Dermis microvascular lymphatic vessel endothelial cell (primary cell): ENCODE measurements around the gene DAB1. TPM values are rescaled to one million over a fixed set of nuclear protein-coding genes. Genes with fewer than 3 reads are reported as not detected.
"Not testable (repeated sequence)": the region's sequence is repeated elsewhere in the genome, so short reads cannot be mapped to it uniquely, and the experiment has no call there.

Source experiments
- DNase-seq, 2 donors: peaks; one replicate each; pipeline versions ENCODE4 v3.0.0 to v3.0.0-alpha.2; 2010; ENCODE audit warnings: low read depth in 2 of 2
- total RNA-seq: library from RNA; depleted of rRNA; stranded (reverse); fragments of >200 nt; gene quantifications from 2 replicates; pipeline ENCODE4 v1.2.1, GENCODE V29; 2014

The DAB1 gene
- total RNA-seq, 1 donor from 2014 or later: not detected

GRCh38 chr1:57362480-57362879, 61.4 kb downstream of the DAB1 start:
- DNase-seq: no peak

GRCh38 chr1:57361516-57361915, 62.3 kb downstream of the DAB1 start:
- DNase-seq: no peak

- DNase-seq: no peak
Observed at GRCh38 chr1:57360846-57361407, 62.9 kb downstream of the DAB1 start.

GRCh38 chr1:57357462-57357861, 66.4 kb downstream of the DAB1 start:
- no peak for DNase-seq

- DNase-seq: no peak
Observed at GRCh38 chr1:57353654-57354053, 70.2 kb downstream of the DAB1 start.

GRCh38 chr1:57350610-57351009, 73.2 kb downstream of the DAB1 start:
- DNase-seq: no peak

GRCh38 chr1:57348921-57349320, 74.9 kb downstream of the DAB1 start:
- peak in 1 of 2 donors; percentile 24 for DNase-seq

- DNase-seq: no peak
Observed at GRCh38 chr1:57345916-57346315, 77.9 kb downstream of the DAB1 start.

- DNase-seq: no peak
Observed at GRCh38 chr1:57344265-57344664, 79.6 kb downstream of the DAB1 start.

GRCh38 chr1:57343298-57343915, 80.5 kb downstream of the DAB1 start:
- DNase-seq: not testable (repeated sequence)

- no peak for DNase-seq
Observed at GRCh38 chr1:57341721-57342120, 82.1 kb downstream of the DAB1 start.

GRCh38 chr1:57340334-57341070, 83.4 kb downstream of the DAB1 start:
- DNase-seq: no peak

GRCh38 chr1:57337623-57338022, 86.2 kb downstream of the DAB1 start:
- no peak for DNase-seq

- no peak for DNase-seq
Observed at GRCh38 chr1:57336793-57337192, 87.1 kb downstream of the DAB1 start.

GRCh38 chr1:57331620-57332019, 92.2 kb downstream of the DAB1 start:
- DNase-seq: no peak

- no peak for DNase-seq
Observed at GRCh38 chr1:57329937-57330336, 93.9 kb downstream of the DAB1 start.

GRCh38 chr1:57329001-57329527, 94.8 kb downstream of the DAB1 start:
- no peak for DNase-seq

- DNase-seq: no peak
Observed at GRCh38 chr1:57327946-57328345, 95.9 kb downstream of the DAB1 start.

- no peak for DNase-seq
Observed at GRCh38 chr1:57327336-57327735, 96.5 kb downstream of the DAB1 start.

- no peak for DNase-seq
Observed at GRCh38 chr1:57325536-57325935, 98.3 kb downstream of the DAB1 start.

- DNase-seq: no peak
Observed at GRCh38 chr1:57325117-57325516, 98.7 kb downstream of the DAB1 start.

GRCh38 chr1:57324388-57324787, 99.5 kb downstream of the DAB1 start:
- DNase-seq: no peak

GRCh38 chr1:57321776-57322175, 102.1 kb downstream of the DAB1 start:
- no peak for DNase-seq
